Central memory CD8-positive, alpha-beta T cell (primary cell): ENCODE data around the gene MYO7A.

ENCODE experiments used
- ATAC-seq: fragments of 150-1000 bp; cut with Tn5 transposase; replicated peaks from 2 replicates; pipeline ENCODE4 v1.10.0; 2022; ENCODE audit warnings: mild to moderate bottlenecking, moderate FRiP score, moderate number of reproducible peaks; ENCODE audit not compliant: poor library complexity, severe bottlenecking; ENCODE audit errors: extremely low read depth
- DNase-seq, 2 donors: peaks; one replicate each; pipeline ENCODE4 v3.0.0; 2021; ENCODE audit warnings: low spot score in 2 of 2
- H3K27ac Mint-ChIP-seq: one replicate; pipeline ENCODE4 v1.8.0; 2022; ENCODE audit warnings: low read depth, mild to moderate bottlenecking, moderate library complexity, mixed read lengths
- H3K27me3 Mint-ChIP-seq: one replicate; pipeline ENCODE4 v1.8.0; 2022; ENCODE audit warnings: mixed read lengths
- H3K36me3 Mint-ChIP-seq: one replicate; pipeline ENCODE4 v1.8.0; 2022; ENCODE audit warnings: mild to moderate bottlenecking, moderate library complexity, mixed read lengths; ENCODE audit not compliant: insufficient read depth
- H3K4me1 Mint-ChIP-seq: one replicate; pipeline ENCODE4 v1.8.0; 2022; ENCODE audit warnings: mixed read lengths
- H3K4me3 Mint-ChIP-seq: one replicate; pipeline ENCODE4 v1.8.0; 2022; ENCODE audit warnings: mild to moderate bottlenecking, moderate library complexity, mixed read lengths
- H3K9me3 Mint-ChIP-seq: one replicate; pipeline ENCODE4 v1.8.0; 2022; ENCODE audit warnings: mixed read lengths

MYO7A gene

GRCh38 chr11:77129069-77129841 lies 1.2 kb downstream of the MYO7A start:
- Mint-ChIP-seq H3K9me3 (no peaks in the 10 kb centered on the region), H3K4me3 (no peak overlapping the region), H3K27ac (peak overlapping the region; percentile 29)

DNA sequence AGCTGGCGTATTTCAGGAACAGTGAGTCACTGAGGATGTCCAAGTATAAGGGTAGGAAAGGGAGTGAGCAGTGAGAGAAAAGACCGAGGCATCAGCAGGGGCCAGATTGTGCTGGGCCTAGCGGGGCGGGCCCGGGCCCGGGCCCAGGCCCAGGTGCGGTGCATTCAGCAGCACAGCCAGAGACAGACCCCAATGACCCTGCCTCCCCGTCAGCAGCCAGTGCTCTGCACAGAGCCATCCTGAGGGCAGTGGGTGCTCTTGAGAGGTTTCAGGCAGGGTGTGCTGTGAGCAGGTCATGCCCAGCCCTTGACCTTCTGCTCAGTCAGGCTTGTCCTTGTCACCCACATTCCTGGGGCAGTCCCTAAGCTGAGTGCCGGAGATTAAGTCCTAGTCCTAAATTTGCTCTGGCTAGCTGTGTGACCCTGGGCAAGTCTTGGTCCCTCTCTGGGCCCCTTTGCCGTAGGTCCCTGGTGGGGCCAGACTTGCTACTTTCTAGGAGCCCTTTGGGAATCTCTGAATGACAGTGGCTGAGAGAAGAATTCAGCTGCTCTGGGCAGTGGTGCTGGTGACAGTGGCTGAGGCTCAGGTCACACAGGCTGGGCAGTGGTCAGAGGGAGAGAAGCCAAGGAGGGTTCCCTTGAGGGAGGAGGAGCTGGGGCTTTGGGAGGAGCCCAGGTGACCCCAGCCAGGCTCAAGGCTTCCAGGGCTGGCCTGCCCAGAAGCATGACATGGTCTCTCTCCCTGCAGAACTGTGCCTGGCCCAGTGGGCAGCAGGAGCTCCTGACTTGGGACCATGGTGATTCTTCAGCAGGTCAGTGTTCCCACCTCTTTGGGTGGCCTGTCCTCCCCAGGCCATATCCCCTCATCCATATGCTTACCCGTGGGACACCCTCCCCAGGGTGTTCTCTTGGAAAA lies 2.1 kb downstream of the MYO7A start:
- no peak for ATAC-seq
- peaks cover 11% of the 10 kb centered on the region for H3K4me1 Mint-ChIP-seq
- H3K27ac Mint-ChIP-seq, result no peak overlapping the region
- H3K36me3 Mint-ChIP-seq, result no peaks in the 10 kb centered on the region
- H3K9me3 Mint-ChIP-seq, result no peaks in the 10 kb centered on the region
- no peak overlapping the region for H3K4me3 Mint-ChIP-seq
- DNase-seq, result no peak
- no peaks in the 10 kb centered on the region for H3K27me3 Mint-ChIP-seq

More at GRCh38 chr11:77129069-77129841, 1.2 kb downstream of the MYO7A start:
- ATAC-seq, result no peak
- H3K4me1 Mint-ChIP-seq, result peaks cover 11% of the 10 kb centered on the region
- no peak for DNase-seq
- no peaks in the 10 kb centered on the region for H3K36me3 Mint-ChIP-seq
- no peaks in the 10 kb centered on the region for H3K27me3 Mint-ChIP-seq

DNA sequence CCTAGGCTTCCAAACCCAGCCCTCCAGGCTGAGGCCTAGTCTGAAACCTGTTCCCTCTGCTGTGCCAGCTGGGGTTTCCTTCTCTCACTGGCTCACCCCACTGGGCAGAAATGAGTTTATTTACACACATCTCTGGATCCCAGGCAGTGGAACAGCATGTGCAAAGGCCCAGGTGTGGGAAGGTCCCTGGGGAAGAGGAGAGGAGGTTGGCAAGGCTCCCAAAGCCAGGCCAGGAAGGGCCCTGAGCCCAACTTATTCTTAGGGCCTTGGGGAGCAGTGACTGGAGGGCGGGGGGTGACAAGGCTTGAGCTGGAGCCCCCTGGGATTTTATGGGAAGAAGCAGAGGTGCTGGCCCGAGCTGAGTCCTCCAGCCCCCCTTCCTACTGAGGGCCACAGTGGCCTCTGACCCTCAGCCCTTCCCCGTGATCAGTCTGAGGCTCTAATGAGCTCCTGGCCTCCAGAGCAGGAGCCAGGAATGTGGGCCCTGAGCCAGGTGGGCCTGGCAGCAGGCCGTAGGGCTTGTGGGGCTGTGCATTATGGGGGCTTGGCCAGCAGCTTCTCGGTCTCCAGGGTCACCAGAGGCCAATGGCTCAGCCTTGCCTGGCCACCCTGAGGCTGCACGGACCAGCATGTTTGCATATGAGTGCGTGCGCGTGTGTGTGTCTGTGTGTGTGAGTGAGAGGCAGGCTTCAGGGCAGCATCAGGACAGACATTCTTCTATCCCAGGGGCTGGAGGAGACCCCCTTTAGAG lies 2.9 kb downstream of the MYO7A start:
- Mint-ChIP-seq H3K36me3 (no peaks in the 10 kb centered on the region), H3K27ac (no peak overlapping the region), H3K4me3 (no peak overlapping the region), H3K27me3 (no peaks in the 10 kb centered on the region), H3K4me1 (peaks cover 11% of the 10 kb centered on the region), H3K9me3 (no peaks in the 10 kb centered on the region)
- ATAC-seq (no peak), DNase-seq (no peak)

DNA sequence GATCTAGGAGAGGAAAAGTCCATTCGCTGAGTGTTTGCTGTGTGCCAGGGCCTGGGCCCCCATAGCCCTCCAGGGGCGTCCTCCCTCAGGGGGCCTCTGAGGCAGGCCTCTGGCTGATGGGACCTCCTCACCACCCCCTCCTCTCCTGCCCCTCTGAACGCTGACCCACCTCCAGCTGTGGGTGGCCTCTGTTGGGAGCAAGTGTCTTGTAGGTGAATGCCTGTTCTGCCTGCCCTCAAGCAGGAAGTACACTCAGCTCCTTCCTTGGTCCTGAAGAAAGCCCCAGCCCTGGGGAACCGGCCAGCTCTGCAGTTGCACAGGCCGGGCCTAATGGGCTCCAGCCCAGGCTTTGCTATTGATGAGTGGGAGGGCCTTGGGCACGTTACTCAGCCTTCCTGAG lies 3.5 kb downstream of the MYO7A start:
- no peak for ATAC-seq
- Mint-ChIP-seq H3K4me1 (peaks cover 6% of the 10 kb centered on the region), H3K27ac (peak overlapping the region; percentile 67), H3K9me3 (no peaks in the 10 kb centered on the region), H3K36me3 (no peaks in the 10 kb centered on the region), H3K4me3 (no peak overlapping the region), H3K27me3 (no peaks in the 10 kb centered on the region)
- no peak for DNase-seq

GRCh38 chr11:77135069-77135468 lies 7.0 kb downstream of the MYO7A start:
- DNase-seq, result no peak
- H3K36me3 Mint-ChIP-seq, result no peaks in the 10 kb centered on the region
- no peaks in the 10 kb centered on the region for H3K9me3 Mint-ChIP-seq
- H3K27me3 Mint-ChIP-seq, result no peaks in the 10 kb centered on the region
- H3K4me3 Mint-ChIP-seq, result no peak overlapping the region
- no peak for ATAC-seq
- no peaks in the 10 kb centered on the region for H3K4me1 Mint-ChIP-seq
- H3K27ac Mint-ChIP-seq, result no peak overlapping the region

GRCh38 chr11:77136074-77136473 lies 8.0 kb downstream of the MYO7A start:
- Mint-ChIP-seq H3K36me3 (no peaks in the 10 kb centered on the region), H3K9me3 (no peaks in the 10 kb centered on the region), H3K27ac (no peak overlapping the region), H3K4me3 (no peak overlapping the region), H3K27me3 (no peaks in the 10 kb centered on the region), H3K4me1 (no peaks in the 10 kb centered on the region)
- DNase-seq (no peak), ATAC-seq (no peak)

GRCh38 chr11:77136784-77137420 lies 8.9 kb downstream of the MYO7A start:
- H3K27me3 Mint-ChIP-seq, result no peaks in the 10 kb centered on the region
- no peaks in the 10 kb centered on the region for H3K36me3 Mint-ChIP-seq
- H3K4me3 Mint-ChIP-seq, result no peak overlapping the region
- no peaks in the 10 kb centered on the region for H3K9me3 Mint-ChIP-seq
- DNase-seq (no peak), ATAC-seq (no peak)
- H3K27ac Mint-ChIP-seq, result no peak overlapping the region
- peaks cover 5% of the 10 kb centered on the region for H3K4me1 Mint-ChIP-seq

DNA sequence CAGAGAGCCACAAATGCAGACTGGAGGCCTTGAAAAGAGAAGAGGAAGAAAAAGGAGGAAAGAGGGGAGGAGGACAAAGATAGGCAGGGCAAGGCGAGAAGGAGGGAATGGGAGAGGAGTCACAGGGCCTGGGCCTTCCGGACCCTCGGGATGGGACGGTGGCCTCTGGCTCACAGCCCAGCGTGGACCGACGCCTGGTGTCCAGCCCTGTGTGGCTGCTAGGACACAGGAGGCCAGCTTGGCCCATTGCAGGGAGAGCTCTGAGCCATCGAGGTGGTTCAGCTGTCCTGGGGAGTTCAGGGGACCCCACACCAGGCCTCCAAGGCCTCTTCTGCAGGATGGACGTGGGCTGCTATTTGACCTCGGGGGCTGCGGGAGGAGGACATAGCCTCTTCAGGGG lies 9.4 kb downstream of the MYO7A start:
- no peak for ATAC-seq
- no peak for DNase-seq
- Mint-ChIP-seq H3K36me3 (no peaks in the 10 kb centered on the region), H3K27ac (no peak overlapping the region), H3K4me3 (no peak overlapping the region), H3K9me3 (no peaks in the 10 kb centered on the region), H3K27me3 (no peaks in the 10 kb centered on the region), H3K4me1 (peaks cover 10% of the 10 kb centered on the region)

- DNase-seq (no peak), ATAC-seq (no peak)
- Mint-ChIP-seq H3K36me3 (no peaks in the 10 kb centered on the region), H3K4me3 (no peak overlapping the region), H3K27ac (no peak overlapping the region), H3K4me1 (peaks cover 18% of the 10 kb centered on the region), H3K27me3 (no peaks in the 10 kb centered on the region), H3K9me3 (no peaks in the 10 kb centered on the region)
These were observed 10.1 kb downstream of the MYO7A start for GRCh38 chr11:77138106-77138649.

- ATAC-seq, result no peak
- H3K27ac Mint-ChIP-seq, result peak overlapping the region; percentile 41
- H3K36me3 Mint-ChIP-seq, result no peaks in the 10 kb centered on the region
- DNase-seq, result no peak
- no peaks in the 10 kb centered on the region for H3K27me3 Mint-ChIP-seq
- H3K4me1 Mint-ChIP-seq, result peaks cover 24% of the 10 kb centered on the region
- H3K4me3 Mint-ChIP-seq, result no peak overlapping the region
- H3K9me3 Mint-ChIP-seq, result no peaks in the 10 kb centered on the region
These were observed 11.2 kb downstream of the MYO7A start for GRCh38 chr11:77139201-77139600.

DNA sequence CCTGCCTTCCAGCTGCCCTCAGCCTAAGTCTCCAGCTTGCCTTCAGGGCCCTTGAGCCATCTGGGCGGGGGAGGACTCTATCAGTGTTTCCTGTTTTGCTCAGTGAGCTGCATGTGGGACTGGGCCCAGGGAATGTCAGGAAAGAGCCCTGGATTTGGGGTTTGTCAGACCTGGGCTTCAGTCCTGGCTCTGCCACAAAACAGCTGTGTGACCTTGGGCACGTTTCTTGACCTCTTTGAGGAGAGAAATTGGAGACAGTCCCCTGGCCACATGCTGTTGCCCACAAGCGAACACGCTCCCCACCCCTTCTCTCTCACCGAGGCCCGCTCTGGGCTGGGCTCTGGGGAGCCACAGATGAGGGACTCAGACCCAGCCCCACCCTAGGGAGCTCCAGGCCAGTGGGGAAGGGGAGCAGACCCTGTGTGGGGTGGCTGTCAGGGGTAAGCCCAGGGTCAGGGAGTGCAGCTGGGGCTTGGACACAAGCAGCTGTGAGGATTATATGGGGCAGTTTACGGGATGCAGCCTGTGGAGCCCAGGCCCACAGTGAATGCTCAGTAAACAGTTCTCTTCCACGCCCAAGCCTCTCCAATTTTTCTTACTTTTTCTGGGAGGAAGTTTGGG lies 12.3 kb downstream of the MYO7A start:
- H3K9me3 Mint-ChIP-seq, result no peaks in the 10 kb centered on the region
- H3K4me3 Mint-ChIP-seq, result no peak overlapping the region
- DNase-seq (no peak), ATAC-seq (no peak)
- H3K27me3 Mint-ChIP-seq, result no peaks in the 10 kb centered on the region
- no peak overlapping the region for H3K27ac Mint-ChIP-seq
- H3K36me3 Mint-ChIP-seq, result no peaks in the 10 kb centered on the region
- peaks cover 24% of the 10 kb centered on the region for H3K4me1 Mint-ChIP-seq
